HEK293 (cell line): Measurements from ENCODE around the gene PLCH2.

Experiments
- HIC1 ChIP-seq: fragments of 450-650 bp; formaldehyde crosslinking; IDR thresholded peaks from 2 replicates; pipeline ENCODE4 v1.5.1; 2016; ENCODE audit warnings: missing biosample characterization, missing genetic modification characterization
- HOXA7 ChIP-seq: sonication (generic); formaldehyde crosslinking; IDR thresholded peaks from 2 replicates; pipeline ENCODE4 v1.8.1; 2022; ENCODE audit warnings: missing genetic modification reagents, borderline replicate concordance
- MEIS1 ChIP-seq: sonication (generic); formaldehyde crosslinking; IDR thresholded peaks from 2 replicates; pipeline ENCODE4 v1.8.1; 2022; ENCODE audit warnings: missing genetic modification reagents, mild to moderate bottlenecking, borderline replicate concordance
- MYNN ChIP-seq: fragments of 450-650 bp; formaldehyde crosslinking; IDR thresholded peaks from 2 replicates; pipeline ENCODE4 v1.5.1; 2016; ENCODE audit warnings: missing biosample characterization, missing genetic modification characterization, borderline replicate concordance
- OVOL3 ChIP-seq: fragments of 450-650 bp; formaldehyde crosslinking; IDR thresholded peaks from 2 replicates; pipeline ENCODE4 v1.5.1; 2016; ENCODE audit warnings: missing biosample characterization, missing genetic modification characterization
- SCRT1 ChIP-seq: fragments of 450-650 bp; formaldehyde crosslinking; IDR thresholded peaks from 2 replicates; pipeline ENCODE4 v1.5.1; 2016; ENCODE audit warnings: missing biosample characterization, missing genetic modification characterization, borderline replicate concordance
- TRIM28 ChIP-seq: IDR thresholded peaks from 2 replicates; pipeline ENCODE4 v1.6.1; 2011; ENCODE audit warnings: low read length, control low read depth, borderline replicate concordance
- WT1 ChIP-seq: fragments of 450-650 bp; formaldehyde crosslinking; IDR thresholded peaks from 2 replicates; pipeline ENCODE4 v1.5.1; 2016; ENCODE audit warnings: missing biosample characterization, missing genetic modification characterization
- YY2 ChIP-seq: fragments of 450-650 bp; formaldehyde crosslinking; IDR thresholded peaks from 2 replicates; pipeline ENCODE4 v1.5.1; 2016; ENCODE audit warnings: missing biosample characterization, missing genetic modification characterization
- ZBTB8A ChIP-seq: fragments of 450-650 bp; formaldehyde crosslinking; IDR thresholded peaks from 2 replicates; pipeline ENCODE4 v1.5.1; 2016; ENCODE audit warnings: missing biosample characterization, missing genetic modification characterization
- ZNF112 ChIP-seq: fragments of 450-650 bp; formaldehyde crosslinking; IDR thresholded peaks from 2 replicates; pipeline ENCODE4 v1.5.0; 2017; ENCODE audit warnings: missing biosample characterization, missing genetic modification characterization
- ZNF146 ChIP-seq: fragments of 450-650 bp; formaldehyde crosslinking; IDR thresholded peaks from 2 replicates; pipeline ENCODE4 v1.5.1; 2016; ENCODE audit warnings: missing biosample characterization, missing genetic modification characterization
- ZNF174 ChIP-seq: fragments of 450-650 bp; formaldehyde crosslinking; IDR thresholded peaks from 2 replicates; pipeline ENCODE4 v1.5.0; 2017; ENCODE audit warnings: missing biosample characterization, mild to moderate bottlenecking, missing genetic modification characterization
- ZNF18 ChIP-seq: fragments of 450-650 bp; formaldehyde crosslinking; IDR thresholded peaks from 2 replicates; pipeline ENCODE4 v1.5.1; 2016; ENCODE audit warnings: missing biosample characterization, missing genetic modification characterization
- ZNF302 ChIP-seq: fragments of 450-650 bp; formaldehyde crosslinking; IDR thresholded peaks from 2 replicates; pipeline ENCODE4 v1.5.1; 2016; ENCODE audit warnings: missing biosample characterization, missing genetic modification characterization, low read depth
- ZNF311 ChIP-seq: fragments of 450-650 bp; formaldehyde crosslinking; IDR thresholded peaks from 2 replicates; pipeline ENCODE4 v1.5.1; 2017; ENCODE audit warnings: missing biosample characterization, missing genetic modification characterization, borderline replicate concordance
- ZNF341 ChIP-seq: fragments of 450-650 bp; formaldehyde crosslinking; IDR thresholded peaks from 2 replicates; pipeline ENCODE4; 2016; ENCODE audit warnings: low read depth, missing biosample characterization, missing genetic modification characterization
- ZNF354C ChIP-seq: fragments of 450-650 bp; formaldehyde crosslinking; IDR thresholded peaks from 2 replicates; pipeline ENCODE4 v1.5.1; 2016; ENCODE audit warnings: missing biosample characterization, missing genetic modification characterization, low read depth, borderline replicate concordance
- ZNF398 ChIP-seq: fragments of 450-650 bp; formaldehyde crosslinking; IDR thresholded peaks from 2 replicates; pipeline ENCODE4 v1.5.1; 2017; ENCODE audit warnings: missing biosample characterization, missing genetic modification characterization
- ZNF404 ChIP-seq: fragments of 450-650 bp; formaldehyde crosslinking; IDR thresholded peaks from 2 replicates; pipeline ENCODE4 v1.5.1; 2017; ENCODE audit warnings: missing biosample characterization, missing genetic modification characterization
- ZNF416 ChIP-seq: fragments of 450-650 bp; formaldehyde crosslinking; IDR thresholded peaks from 2 replicates; pipeline ENCODE4 v1.5.1; 2016; ENCODE audit warnings: missing biosample characterization, missing genetic modification characterization
- ZNF501 ChIP-seq: fragments of 450-650 bp; formaldehyde crosslinking; IDR thresholded peaks from 2 replicates; pipeline ENCODE4 v1.5.1; 2016; ENCODE audit warnings: missing biosample characterization, missing genetic modification characterization
- ZNF521 ChIP-seq: fragments of 450-650 bp; formaldehyde crosslinking; IDR thresholded peaks from 2 replicates; pipeline ENCODE4 v1.5.1; 2017; ENCODE audit warnings: missing biosample characterization, mild to moderate bottlenecking, missing genetic modification characterization
- ZNF624 ChIP-seq: fragments of 450-650 bp; formaldehyde crosslinking; IDR thresholded peaks from 2 replicates; pipeline ENCODE4 v1.5.1; 2017; ENCODE audit warnings: missing biosample characterization, missing genetic modification characterization
- ZNF629 ChIP-seq: fragments of 450-650 bp; formaldehyde crosslinking; IDR thresholded peaks from 2 replicates; pipeline ENCODE4 v1.5.1; 2017; ENCODE audit warnings: missing biosample characterization, missing genetic modification characterization
- ZNF747 ChIP-seq: fragments of 450-650 bp; formaldehyde crosslinking; IDR thresholded peaks from 2 replicates; pipeline ENCODE4 v1.5.1; 2016; ENCODE audit warnings: missing biosample characterization, missing genetic modification characterization
- TF ChIP-seq, protein P1 (sequence below): fragments of 450-650 bp; formaldehyde crosslinking; IDR thresholded peaks from 2 replicates; pipeline ENCODE4 v1.5.1; 2016; ENCODE audit warnings: missing biosample characterization, missing genetic modification characterization
- TF ChIP-seq, protein P2 (sequence below): fragments of 450-650 bp; formaldehyde crosslinking; IDR thresholded peaks from 2 replicates; pipeline ENCODE4 v1.5.1; 2016; ENCODE audit warnings: missing biosample characterization, missing genetic modification characterization

PLCH2 gene

DNA sequence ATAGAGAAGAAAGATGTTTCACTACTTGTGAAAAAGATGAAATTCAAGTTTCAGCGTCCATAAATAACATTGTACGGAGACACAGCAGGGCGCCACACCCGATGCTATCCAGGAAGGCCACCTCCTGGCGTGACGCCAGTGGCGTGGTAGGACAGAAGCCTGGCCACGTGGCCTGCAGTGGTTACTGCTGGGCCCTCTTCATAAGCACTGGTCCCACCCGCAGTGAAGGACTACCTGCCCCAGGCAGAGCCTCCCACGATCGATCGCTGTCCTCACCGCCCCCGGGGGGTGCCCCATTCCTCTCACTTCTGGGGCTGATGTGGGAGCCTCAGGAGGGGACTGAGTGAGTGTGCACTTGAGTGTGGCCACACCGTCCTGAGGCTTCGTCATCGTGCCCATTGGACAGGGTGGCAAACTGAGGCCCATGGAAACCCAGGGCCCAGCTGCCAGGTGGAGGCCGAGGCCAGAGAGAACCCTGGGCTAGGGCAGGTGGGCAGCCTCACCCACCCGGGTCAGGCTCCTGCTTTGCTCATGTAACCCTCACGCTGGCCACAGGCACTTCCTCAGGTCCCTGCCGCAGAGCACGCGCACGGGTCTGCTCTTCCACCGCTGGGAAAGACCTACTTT lies 65.6 kb downstream of the PLCH2 start (continued):
- TF ChIP-seq ZNF146 (tag by site-specific recombination) (0 out of 2 replicates have a peak, but pooled peaks have one; percentile 16), ZNF404 (no peak), ZNF416 (no peak), HIC1 (tag by site-specific recombination) (peak; percentile 34; the same call in 1 of the 2 replicates), ZNF501 (tag by site-specific recombination) (no peak), HOXA7 (CRISPR knock-in tag) (no peak), ZNF18 (tag by site-specific recombination) (no peak), ZNF354C (tag by site-specific recombination) (no peak), OVOL3 (tag by site-specific recombination) (no peak), ZNF112 (tag by site-specific recombination) (no peak), TRIM28 (peak; percentile 44; the same call in 1 of the 2 replicates), ZNF629 (0 out of 2 replicates have a peak, but pooled peaks have one; percentile 15), MYNN (tag by site-specific recombination) (no peak), YY2 (tag by site-specific recombination) (no peak), ZNF747 (tag by site-specific recombination) (no peak), ZNF521 (tag by site-specific recombination) (no peak), ZNF311 (no peak), SCRT1 (tag by site-specific recombination) (no peak), ZNF341 (tag by site-specific recombination) (no peak), MEIS1 (CRISPR knock-in tag) (no peak), WT1 (tag by site-specific recombination) (no peak), ZBTB8A (tag by site-specific recombination) (no peak; the same call in 1 of the 2 replicates), ZNF624 (tag by site-specific recombination) (0 out of 2 replicates have a peak, but pooled peaks have one; percentile 18), ZNF398 (tag by site-specific recombination) (no peak), ZNF302 (no peak), ZNF174 (tag by site-specific recombination) (no peak)
- TF ChIP-seq, protein P1, sequence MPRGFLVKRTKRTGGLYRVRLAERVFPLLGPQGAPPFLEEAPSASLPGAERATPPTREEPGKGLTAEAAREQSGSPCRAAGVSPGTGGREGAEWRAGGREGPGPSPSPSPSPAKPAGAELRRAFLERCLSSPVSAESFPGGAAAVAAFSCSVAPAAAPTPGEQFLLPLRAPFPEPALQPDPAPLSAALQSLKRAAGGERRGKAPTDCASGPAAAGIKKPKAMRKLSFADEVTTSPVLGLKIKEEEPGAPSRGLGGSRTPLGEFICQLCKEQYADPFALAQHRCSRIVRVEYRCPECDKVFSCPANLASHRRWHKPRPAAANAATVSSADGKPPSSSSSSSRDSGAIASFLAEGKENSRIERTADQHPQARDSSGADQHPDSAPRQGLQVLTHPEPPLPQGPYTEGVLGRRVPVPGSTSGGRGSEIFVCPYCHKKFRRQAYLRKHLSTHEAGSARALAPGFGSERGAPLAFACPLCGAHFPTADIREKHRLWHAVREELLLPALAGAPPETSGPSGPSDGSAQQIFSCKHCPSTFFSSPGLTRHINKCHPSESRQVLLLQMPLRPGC (tag by site-specific recombination) = no peak
- TF ChIP-seq, protein P2, sequence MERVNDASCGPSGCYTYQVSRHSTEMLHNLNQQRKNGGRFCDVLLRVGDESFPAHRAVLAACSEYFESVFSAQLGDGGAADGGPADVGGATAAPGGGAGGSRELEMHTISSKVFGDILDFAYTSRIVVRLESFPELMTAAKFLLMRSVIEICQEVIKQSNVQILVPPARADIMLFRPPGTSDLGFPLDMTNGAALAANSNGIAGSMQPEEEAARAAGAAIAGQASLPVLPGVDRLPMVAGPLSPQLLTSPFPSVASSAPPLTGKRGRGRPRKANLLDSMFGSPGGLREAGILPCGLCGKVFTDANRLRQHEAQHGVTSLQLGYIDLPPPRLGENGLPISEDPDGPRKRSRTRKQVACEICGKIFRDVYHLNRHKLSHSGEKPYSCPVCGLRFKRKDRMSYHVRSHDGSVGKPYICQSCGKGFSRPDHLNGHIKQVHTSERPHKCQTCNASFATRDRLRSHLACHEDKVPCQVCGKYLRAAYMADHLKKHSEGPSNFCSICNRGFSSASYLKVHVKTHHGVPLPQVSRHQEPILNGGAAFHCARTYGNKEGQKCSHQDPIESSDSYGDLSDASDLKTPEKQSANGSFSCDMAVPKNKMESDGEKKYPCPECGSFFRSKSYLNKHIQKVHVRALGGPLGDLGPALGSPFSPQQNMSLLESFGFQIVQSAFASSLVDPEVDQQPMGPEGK = peak; percentile 30; the same call in 1 of the 2 replicates
